ENCODE data around the gene DHRS7B.
"Not testable (repeated sequence)": the region's sequence is repeated elsewhere in the genome, so short reads cannot be mapped to it uniquely, and the experiment has no call there.

DHRS7B gene

DNA sequence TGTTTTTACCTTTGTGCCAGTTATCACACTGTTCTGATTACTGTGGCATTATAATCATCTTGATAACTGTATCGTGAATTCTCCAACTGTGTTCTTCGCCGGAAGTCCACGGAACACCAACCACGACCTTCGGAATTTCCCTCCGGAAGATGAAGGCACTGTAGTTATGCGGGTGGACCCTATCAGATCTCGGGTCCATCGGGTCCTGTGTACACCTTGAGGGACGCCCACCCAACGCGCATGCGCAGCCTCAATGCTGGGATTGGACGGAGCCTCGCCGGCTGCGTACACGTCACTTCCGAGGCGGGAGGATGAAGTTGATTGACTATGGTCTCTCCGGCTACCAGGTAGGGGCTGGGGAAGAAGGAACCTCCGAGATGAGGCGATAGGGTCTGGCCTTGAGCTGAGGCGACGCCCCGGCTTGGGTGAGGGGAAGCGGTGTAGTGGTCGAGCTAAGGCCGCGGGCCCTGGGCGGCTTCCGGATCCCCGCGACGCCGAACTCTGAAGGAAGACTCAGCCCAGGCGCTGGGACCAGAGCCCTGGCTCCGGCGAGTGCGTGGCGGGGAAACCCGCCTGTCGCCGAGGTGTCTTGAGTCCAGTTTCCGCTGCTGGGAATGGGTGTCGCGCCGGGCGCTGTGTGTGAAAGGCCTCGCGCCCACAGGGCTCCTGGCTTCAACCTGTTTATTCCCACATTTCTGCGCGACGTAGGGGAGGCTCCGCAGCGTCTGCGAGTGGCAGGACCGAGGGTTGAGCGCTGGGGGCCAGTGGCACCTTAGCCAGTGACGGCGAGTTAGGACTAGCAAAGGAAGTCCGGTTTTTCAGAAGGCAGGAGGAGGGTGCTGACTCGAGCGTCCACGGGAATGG is at the start of gene DHRS7B:
Gene DHRS7B (plus strand): TSS at position 320 of the 864 bp plus-strand sequence. CDS start 8 bp downstream, at position 328.
- H3K27ac Mint-ChIP-seq: peak within 1 kb of the TSS; percentile 93
- H3K9me3 Mint-ChIP-seq: no peaks in the 10 kb centered on the region
- H3K4me3 Mint-ChIP-seq: peak within 1 kb of the TSS; percentile 94
- H3K36me3 Mint-ChIP-seq (ENCODE audit: low read depth): peaks cover 2% of the 10 kb centered on the region
- H3K4me1 Mint-ChIP-seq (ENCODE audit: low read depth): peaks cover 21% of the 10 kb centered on the region
- no peaks in the 10 kb centered on the region for H3K27me3 Mint-ChIP-seq (ENCODE audit: low read depth)

DNA sequence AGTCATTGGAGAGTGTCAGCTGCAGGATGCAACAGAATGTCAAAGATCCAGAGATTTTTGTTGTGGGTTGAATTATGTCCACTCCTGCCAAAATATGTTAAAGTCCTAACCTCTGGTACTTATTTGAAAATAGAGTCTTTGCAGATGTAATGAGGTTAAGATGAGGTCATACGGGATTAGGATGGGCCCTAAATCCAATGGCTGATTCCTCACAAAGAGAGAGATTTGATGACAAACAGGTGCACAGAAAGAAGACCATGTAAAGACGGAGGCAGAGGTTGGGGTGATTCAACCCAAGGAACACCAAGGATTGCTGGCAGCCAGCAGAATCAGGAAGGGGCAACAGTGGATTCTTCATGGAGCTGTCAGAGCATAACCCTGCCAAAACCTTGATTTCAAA is 49.5 kb upstream of the DHRS7B start:
- Mint-ChIP-seq H3K4me1 (ENCODE audit: low read depth) (no peaks in the 10 kb centered on the region), H3K27ac (no peak overlapping the region), H3K9me3 (no peaks in the 10 kb centered on the region), H3K4me3 (no peak overlapping the region), H3K27me3 (ENCODE audit: low read depth) (peaks cover 13% of the 10 kb centered on the region), H3K36me3 (ENCODE audit: low read depth) (no peaks in the 10 kb centered on the region)

DNA sequence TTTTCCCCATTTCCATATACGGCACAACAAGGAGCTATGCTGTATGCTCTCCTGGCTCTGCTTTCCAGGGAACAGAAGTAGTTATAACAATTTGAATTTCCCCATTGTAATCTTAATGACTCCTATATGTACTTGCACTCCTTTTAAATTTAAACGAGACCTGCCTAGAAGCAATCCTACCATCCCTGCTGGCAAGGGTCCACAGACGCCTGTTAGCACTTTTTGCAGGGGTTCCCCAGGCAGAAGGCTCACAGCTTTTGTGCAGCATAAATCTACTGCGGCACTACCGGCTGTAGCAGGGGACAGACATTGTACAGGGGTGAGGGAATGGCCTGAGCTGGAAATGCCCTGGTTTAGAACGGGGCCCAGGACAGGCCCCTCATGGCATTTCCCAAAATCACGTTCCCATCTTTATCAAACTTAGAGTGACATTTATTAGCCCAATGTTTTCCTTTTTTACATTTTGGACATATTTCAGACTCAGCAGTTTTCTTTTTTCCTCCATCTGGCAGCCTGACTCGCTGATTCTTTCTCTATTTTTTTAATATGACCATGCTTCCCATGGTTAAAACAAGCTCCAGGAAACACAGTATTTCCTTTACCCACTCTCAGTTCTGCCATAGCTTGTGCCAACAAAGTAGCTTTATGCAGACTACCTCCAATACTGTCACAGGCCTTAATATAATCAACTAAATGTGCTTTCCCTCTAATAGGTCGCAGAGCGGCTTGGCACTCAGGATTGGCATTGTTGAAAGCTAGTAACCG is 48.6 kb upstream of the DHRS7B start:
- H3K27ac Mint-ChIP-seq: no peak overlapping the region
- no peaks in the 10 kb centered on the region for H3K9me3 Mint-ChIP-seq
- no peak overlapping the region for H3K4me3 Mint-ChIP-seq
- H3K27me3 Mint-ChIP-seq (ENCODE audit: low read depth): peaks cover 13% of the 10 kb centered on the region
- no peaks in the 10 kb centered on the region for H3K4me1 Mint-ChIP-seq (ENCODE audit: low read depth)
- H3K36me3 Mint-ChIP-seq (ENCODE audit: low read depth): no peaks in the 10 kb centered on the region

DNA sequence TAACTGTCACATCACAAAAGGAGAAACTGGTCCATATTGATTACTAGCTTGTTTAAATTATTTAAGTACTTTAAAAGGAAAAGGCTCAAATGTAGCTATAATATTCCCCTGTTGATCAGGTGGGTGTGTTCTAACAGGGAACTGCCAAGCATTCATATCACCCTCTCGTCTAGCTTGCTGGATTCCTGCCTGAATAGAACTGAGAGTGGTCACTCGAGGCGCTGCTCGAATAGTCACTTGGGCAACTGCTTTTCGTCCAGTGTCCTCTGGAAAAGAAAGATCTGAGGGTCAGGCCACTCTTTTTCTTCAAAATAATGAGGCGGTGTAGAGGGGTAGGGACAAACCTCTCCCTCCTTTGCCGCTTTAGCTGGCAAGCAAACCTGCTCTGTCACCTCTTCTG is 47.6 kb upstream of the DHRS7B start:
- H3K9me3 Mint-ChIP-seq: no peaks in the 10 kb centered on the region
- no peaks in the 10 kb centered on the region for H3K4me1 Mint-ChIP-seq (ENCODE audit: low read depth)
- no peak overlapping the region for H3K4me3 Mint-ChIP-seq
- H3K27me3 Mint-ChIP-seq (ENCODE audit: low read depth): peaks cover 13% of the 10 kb centered on the region
- no peaks in the 10 kb centered on the region for H3K36me3 Mint-ChIP-seq (ENCODE audit: low read depth)
- H3K27ac Mint-ChIP-seq: no peak overlapping the region

- Mint-ChIP-seq H3K9me3 (no peaks in the 10 kb centered on the region), H3K36me3 (ENCODE audit: low read depth) (no peaks in the 10 kb centered on the region), H3K4me1 (ENCODE audit: low read depth) (no peaks in the 10 kb centered on the region), H3K4me3 (no peak overlapping the region), H3K27me3 (ENCODE audit: low read depth) (peaks cover 13% of the 10 kb centered on the region), H3K27ac (no peak overlapping the region)
Measured at GRCh38 chr17:21082001-21082436, 44.7 kb upstream of the DHRS7B start.

DNA sequence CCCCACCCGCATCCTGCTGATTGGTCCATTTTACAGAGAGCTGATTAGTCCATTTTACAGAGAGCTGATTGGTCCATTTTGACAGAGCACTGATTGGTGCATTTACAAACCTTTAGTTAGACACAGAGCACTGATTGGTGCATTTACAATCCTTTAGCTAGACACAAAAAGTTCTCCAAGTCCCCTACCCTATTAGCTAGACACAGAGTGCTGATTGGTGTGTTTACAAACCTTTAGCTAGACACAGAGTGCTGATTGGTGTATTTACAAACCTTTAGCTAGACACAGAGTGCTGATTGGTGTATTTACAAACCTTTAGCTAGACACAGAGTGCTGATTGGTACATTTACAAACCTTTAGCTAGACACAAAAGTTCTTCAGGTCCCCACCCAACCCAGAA is 41.5 kb upstream of the DHRS7B start:
- not testable (repeated sequence) for H3K4me1 Mint-ChIP-seq (ENCODE audit: low read depth); H3K27ac Mint-ChIP-seq; H3K4me3 Mint-ChIP-seq; H3K27me3 Mint-ChIP-seq (ENCODE audit: low read depth); H3K9me3 Mint-ChIP-seq; H3K36me3 Mint-ChIP-seq (ENCODE audit: low read depth)

DNA sequence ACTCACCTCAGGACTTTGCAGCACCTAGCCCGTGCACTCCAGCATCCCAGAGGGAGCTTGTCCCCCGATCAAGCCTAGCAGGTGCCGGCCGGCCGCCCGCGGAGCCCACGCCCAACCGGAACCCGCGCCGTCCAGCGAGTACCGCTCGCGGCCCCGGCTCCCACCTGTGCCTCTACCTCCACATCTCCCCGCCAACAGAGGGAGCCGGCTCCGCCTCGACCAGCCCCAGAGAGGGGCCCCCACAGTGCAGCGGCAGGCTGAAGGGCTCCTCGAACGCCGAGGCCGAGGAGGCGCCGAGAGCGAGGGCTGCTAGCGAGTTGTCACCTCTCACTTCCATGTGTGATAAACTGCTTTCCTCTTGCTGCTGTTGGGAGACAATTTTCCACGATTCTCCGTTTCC is 41.1 kb upstream of the DHRS7B start:
- Mint-ChIP-seq H3K27me3 (ENCODE audit: low read depth) (peaks cover 5% of the 10 kb centered on the region), H3K4me3 (no peak overlapping the region), H3K9me3 (no peaks in the 10 kb centered on the region), H3K4me1 (ENCODE audit: low read depth) (no peaks in the 10 kb centered on the region), H3K27ac (no peak overlapping the region), H3K36me3 (ENCODE audit: low read depth) (no peaks in the 10 kb centered on the region)

- no peak overlapping the region for H3K27ac Mint-ChIP-seq
- no peaks in the 10 kb centered on the region for H3K36me3 Mint-ChIP-seq (ENCODE audit: low read depth)
- H3K4me3 Mint-ChIP-seq: no peak overlapping the region
- H3K27me3 Mint-ChIP-seq (ENCODE audit: low read depth): peaks cover 6% of the 10 kb centered on the region
- peaks cover 3% of the 10 kb centered on the region for H3K4me1 Mint-ChIP-seq (ENCODE audit: low read depth)
- H3K9me3 Mint-ChIP-seq: no peaks in the 10 kb centered on the region
Measured at GRCh38 chr17:21089145-21089544, 37.6 kb upstream of the DHRS7B start.

GRCh38 chr17:21089933-21090901 is 36.5 kb upstream of the DHRS7B start:
- H3K27me3 Mint-ChIP-seq (ENCODE audit: low read depth): peaks cover 6% of the 10 kb centered on the region
- peaks cover 3% of the 10 kb centered on the region for H3K4me1 Mint-ChIP-seq (ENCODE audit: low read depth)
- no peaks in the 10 kb centered on the region for H3K36me3 Mint-ChIP-seq (ENCODE audit: low read depth)
- no peak overlapping the region for H3K4me3 Mint-ChIP-seq
- no peaks in the 10 kb centered on the region for H3K9me3 Mint-ChIP-seq
- H3K27ac Mint-ChIP-seq: no peak overlapping the region

DNA sequence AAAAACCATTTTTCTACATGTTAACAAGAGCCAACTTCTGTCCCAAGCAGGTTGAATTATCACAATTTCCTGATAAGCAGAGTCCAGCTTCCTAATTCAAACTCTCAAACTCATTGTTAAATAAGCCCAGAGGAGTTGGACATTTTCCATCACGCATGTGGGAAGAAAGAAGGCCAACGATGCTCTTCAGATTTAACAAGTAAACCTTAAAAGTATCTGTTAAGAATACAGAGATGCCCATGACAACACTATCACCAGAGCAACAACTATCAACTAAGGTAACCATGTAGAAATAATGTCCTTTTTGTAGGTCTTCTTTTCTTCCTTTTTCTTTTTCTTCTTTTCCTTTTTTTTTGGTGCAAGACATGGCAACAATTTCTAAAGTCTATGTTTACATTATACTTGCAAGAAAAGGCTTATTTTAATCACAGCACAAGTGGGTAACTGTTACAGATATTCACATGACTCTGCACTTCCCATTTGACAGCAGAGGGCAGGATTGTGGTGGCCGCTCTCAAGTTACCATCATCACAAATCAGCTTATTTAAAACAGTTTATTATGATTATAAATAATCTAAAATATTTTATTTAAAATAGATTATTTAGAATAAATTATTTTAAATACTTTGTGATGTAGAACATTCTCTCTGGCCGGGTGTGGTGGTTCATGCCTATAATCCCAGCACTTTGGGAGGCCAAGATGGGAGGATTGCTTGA is 35.7 kb upstream of the DHRS7B start:
- peaks cover 3% of the 10 kb centered on the region for H3K4me1 Mint-ChIP-seq (ENCODE audit: low read depth)
- no peak overlapping the region for H3K4me3 Mint-ChIP-seq
- H3K9me3 Mint-ChIP-seq: no peaks in the 10 kb centered on the region
- H3K27me3 Mint-ChIP-seq (ENCODE audit: low read depth): peaks cover 6% of the 10 kb centered on the region
- no peaks in the 10 kb centered on the region for H3K36me3 Mint-ChIP-seq (ENCODE audit: low read depth)
- no peak overlapping the region for H3K27ac Mint-ChIP-seq

GRCh38 chr17:21094298-21094704 is 32.5 kb upstream of the DHRS7B start:
- Mint-ChIP-seq H3K4me1 (ENCODE audit: low read depth) (peaks cover 16% of the 10 kb centered on the region), H3K36me3 (ENCODE audit: low read depth) (no peaks in the 10 kb centered on the region), H3K27ac (no peak overlapping the region), H3K27me3 (ENCODE audit: low read depth) (peaks cover 6% of the 10 kb centered on the region), H3K4me3 (no peak overlapping the region), H3K9me3 (no peaks in the 10 kb centered on the region)

GRCh38 chr17:21095735-21096134 is 31.0 kb upstream of the DHRS7B start:
- Mint-ChIP-seq H3K9me3 (no peaks in the 10 kb centered on the region), H3K4me1 (ENCODE audit: low read depth) (peaks cover 18% of the 10 kb centered on the region), H3K36me3 (ENCODE audit: low read depth) (no peaks in the 10 kb centered on the region), H3K4me3 (no peak overlapping the region), H3K27ac (no peak overlapping the region), H3K27me3 (ENCODE audit: low read depth) (peaks cover 5% of the 10 kb centered on the region)

DNA sequence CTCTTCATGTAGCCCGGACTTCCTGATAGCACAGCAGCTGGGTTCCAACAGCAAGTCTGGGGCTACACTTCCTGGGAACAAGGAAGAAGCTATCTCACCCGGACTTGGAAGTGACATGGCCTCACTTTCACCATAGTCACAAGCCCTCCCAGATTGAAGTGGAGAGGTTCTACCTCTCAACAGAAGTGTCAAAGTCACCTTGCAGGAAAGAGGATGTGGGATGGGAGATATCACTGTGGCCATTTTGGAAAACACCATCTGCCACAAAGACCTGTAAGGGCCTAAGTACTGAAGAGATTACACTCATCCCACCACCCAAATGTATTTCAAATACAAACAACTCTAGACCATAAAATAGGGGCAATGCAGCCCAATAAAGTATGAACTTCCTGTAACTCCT is 29.9 kb upstream of the DHRS7B start:
- Mint-ChIP-seq H3K27ac (no peak overlapping the region), H3K4me1 (ENCODE audit: low read depth) (peaks cover 15% of the 10 kb centered on the region), H3K9me3 (no peaks in the 10 kb centered on the region), H3K27me3 (ENCODE audit: low read depth) (no peaks in the 10 kb centered on the region), H3K4me3 (no peak overlapping the region), H3K36me3 (ENCODE audit: low read depth) (no peaks in the 10 kb centered on the region)

Measured in T-helper 1 cell treated with Interleukin-12 subunit alpha and Interleukin-12 subunit beta and Interleukin-4 antibody, amounts not matched to agents 30 μg/mL and 1 μg/mL, for 36 hours (primary cell).